ENCODE measurements around the gene RNF212.

Gene RNF212

GRCh38 chr4:1036976-1037810, 76.2 kb downstream of the RNF212 start:
- DNase-seq (ENCODE audit: extremely low read depth in 1 of 2, low read depth in 1 of 2) = no peak

GRCh38 chr4:1036095-1036494, 77.3 kb downstream of the RNF212 start:
- no peak for DNase-seq (ENCODE audit: extremely low read depth in 1 of 2, low read depth in 1 of 2)

GRCh38 chr4:1035510-1035909, 77.9 kb downstream of the RNF212 start:
- DNase-seq (ENCODE audit: extremely low read depth in 1 of 2, low read depth in 1 of 2) = no peak

- no peak for DNase-seq (ENCODE audit: extremely low read depth in 1 of 2, low read depth in 1 of 2)
Observed at GRCh38 chr4:1033840-1034551, 79.4 kb downstream of the RNF212 start.

- no peak for DNase-seq (ENCODE audit: extremely low read depth in 1 of 2, low read depth in 1 of 2)
Observed at GRCh38 chr4:1032861-1033260, 80.5 kb downstream of the RNF212 start.

GRCh38 chr4:1031956-1032795, 81.2 kb downstream of the RNF212 start:
- no peak for DNase-seq (ENCODE audit: extremely low read depth in 1 of 2, low read depth in 1 of 2)

GRCh38 chr4:1031346-1031745, 82.0 kb downstream of the RNF212 start:
- no peak for DNase-seq (ENCODE audit: extremely low read depth in 1 of 2, low read depth in 1 of 2)

GRCh38 chr4:1030559-1030958, 82.8 kb downstream of the RNF212 start:
- no peak for DNase-seq (ENCODE audit: extremely low read depth in 1 of 2, low read depth in 1 of 2)

GRCh38 chr4:1030031-1030430, 83.3 kb downstream of the RNF212 start:
- DNase-seq (ENCODE audit: extremely low read depth in 1 of 2, low read depth in 1 of 2) = no peak

GRCh38 chr4:1029529-1029928, 83.8 kb downstream of the RNF212 start:
- no peak for DNase-seq (ENCODE audit: extremely low read depth in 1 of 2, low read depth in 1 of 2)

GRCh38 chr4:1028574-1029220, 84.7 kb downstream of the RNF212 start:
- no peak for DNase-seq (ENCODE audit: extremely low read depth in 1 of 2, low read depth in 1 of 2)

- no peak for DNase-seq (ENCODE audit: extremely low read depth in 1 of 2, low read depth in 1 of 2)
Observed at GRCh38 chr4:1027915-1028238, 85.5 kb downstream of the RNF212 start.

GRCh38 chr4:1027219-1027914, 86.0 kb downstream of the RNF212 start:
- DNase-seq (ENCODE audit: extremely low read depth in 1 of 2, low read depth in 1 of 2) = no peak

- DNase-seq (ENCODE audit: extremely low read depth in 1 of 2, low read depth in 1 of 2) = no peak
Observed at GRCh38 chr4:1026115-1026514, 87.2 kb downstream of the RNF212 start.

GRCh38 chr4:1024882-1025545, 88.3 kb downstream of the RNF212 start:
- no peak for DNase-seq (ENCODE audit: extremely low read depth in 1 of 2, low read depth in 1 of 2)

GRCh38 chr4:1023895-1024740, 89.2 kb downstream of the RNF212 start:
- DNase-seq (ENCODE audit: extremely low read depth in 1 of 2, low read depth in 1 of 2) = no peak

GRCh38 chr4:1023075-1023640, 90.2 kb downstream of the RNF212 start:
- no peak for DNase-seq (ENCODE audit: extremely low read depth in 1 of 2, low read depth in 1 of 2)

- no peak for DNase-seq (ENCODE audit: extremely low read depth in 1 of 2, low read depth in 1 of 2)
Observed at GRCh38 chr4:1022739-1023066, 90.7 kb downstream of the RNF212 start.
